Measurements from ENCODE around the gene SYTL3.

Gene SYTL3

GRCh38 chr6:158638324-158638854 lies 11.5 kb upstream of the SYTL3 start:
- DNase-seq (ENCODE audit: low read depth), result no peak
- TF ChIP-seq CTCF (conservative IDR thresholded peaks at IDR 0.05; ENCODE audit: low read length), result no peak
- H3K4me3 ChIP-seq (ENCODE audit: low read length), result no peak overlapping the region

- no peak for DNase-seq (ENCODE audit: low read depth)
- H3K4me3 ChIP-seq (ENCODE audit: low read length), result no peak overlapping the region
- TF ChIP-seq CTCF (conservative IDR thresholded peaks at IDR 0.05; ENCODE audit: low read length), result no peak
Observed at GRCh38 chr6:158639056-158639455, 10.8 kb upstream of the SYTL3 start.

- H3K4me3 ChIP-seq (ENCODE audit: low read length), result no peak overlapping the region
- no peak for DNase-seq (ENCODE audit: low read depth)
- TF ChIP-seq CTCF (conservative IDR thresholded peaks at IDR 0.05; ENCODE audit: low read length), result no peak
Observed at GRCh38 chr6:158640519-158640918, 9.3 kb upstream of the SYTL3 start.

- no peak for TF ChIP-seq CTCF (conservative IDR thresholded peaks at IDR 0.05; ENCODE audit: low read length)
- peak; percentile 64 for DNase-seq (ENCODE audit: low read depth)
- peak overlapping the region; percentile 92; the same call in 1 of the 2 replicates for H3K4me3 ChIP-seq (ENCODE audit: low read length)
Observed at GRCh38 chr6:158642097-158642601, 7.7 kb upstream of the SYTL3 start.

GRCh38 chr6:158643836-158644230 lies 6.0 kb upstream of the SYTL3 start:
- no peak for DNase-seq (ENCODE audit: low read depth)
- peak overlapping the region; percentile 92 for H3K4me3 ChIP-seq (ENCODE audit: low read length)
- no peak for TF ChIP-seq CTCF (conservative IDR thresholded peaks at IDR 0.05; ENCODE audit: low read length)

GRCh38 chr6:158644231-158645063 lies 5.4 kb upstream of the SYTL3 start, which contains the start of gene DYNLT1:
Gene DYNLT1, minus strand, starts transcription at chr6:158644743. Its CDS starts 35 bp downstream, at chr6:158644708.
- peak; percentile 89 for DNase-seq (ENCODE audit: low read depth)
- H3K4me3 ChIP-seq (ENCODE audit: low read length), result peak within 1 kb of the TSS; percentile 92
- no peak for TF ChIP-seq CTCF (conservative IDR thresholded peaks at IDR 0.05; ENCODE audit: low read length)

All from AG10803 (cell line).